A549 (cell line): ENCODE results near the gene RNF8. TPM values are rescaled to one million over a fixed set of nuclear protein-coding genes. Genes with fewer than 3 reads are reported as not detected.

Experiments used
- ATAC-seq, 2 experiments: fragments of 200-7000 bp in 1 of 2; fragments of >200 bp in 1 of 2; cut with Nextera tagmentation in 1 of 2; cut with Tn5 transposase in 1 of 2; 3 replicates each; pipeline versions ENCODE4 v1.8.0 to v1.9.1; 2018 to 2020; ENCODE audit warnings: mild to moderate bottlenecking in 1 of 2, moderate library complexity in 1 of 2
- CTCF ChIA-PET: fragments of 300-600 bp; sonication (Branson Sonifier 250); formaldehyde crosslinking; extraction: SDS; loops from one replicate; lab custom pipeline; 2021; ENCODE audit warnings: antibody characterized with exemption, inconsistent platforms; lab: Yijun Ruan, JAX
- POLR2A ChIA-PET: fragments of 350-600 bp; formaldehyde crosslinking; extraction: SDS; loops from one replicate; lab custom pipeline; 2021; ENCODE audit warnings: antibody characterized with exemption, inconsistent platforms; lab: Yijun Ruan, JAX
- DNase-seq, 2 experiments: peaks; one replicate each; pipeline versions ENCODE4 v3.0.0 to v3.0.0-alpha.2; 2011 to 2016; ENCODE audit warnings: low read depth in 1 of 2, low spot score in 1 of 2
- FAIRE-seq: peaks from 2 replicates; lab custom pipeline; 2011; peaks lifted over from hg19 to GRCh38; lab: Jason Lieb, UNC
- H3K27ac ChIP-seq, 2 experiments: fragments of >200 bp; sonication (Bioruptor Twin); formaldehyde crosslinking; 3 replicates each; pipeline ENCODE4 v1.5.1; 2016 to 2017
- H3K4me1 ChIP-seq: fragments of >200 bp; sonication (Bioruptor Twin); formaldehyde crosslinking; 3 replicates; pipeline ENCODE4 v1.6.1; 2016
- H3K4me2 ChIP-seq: fragments of >200 bp; sonication (Bioruptor Twin); formaldehyde crosslinking; 3 replicates; pipeline ENCODE4 v1.6.1; 2016
- H3K4me3 ChIP-seq: fragments of >200 bp; sonication (Bioruptor Twin); formaldehyde crosslinking; 3 replicates; pipeline ENCODE4 v1.5.1; 2016
- H3K9me3 ChIP-seq: fragments of >200 bp; sonication (Bioruptor Twin); formaldehyde crosslinking; 3 replicates; pipeline ENCODE4 v1.6.1; 2016
- CBX8 ChIP-seq: fragments of 200-600 bp; sonication (generic); IDR thresholded peaks from 2 replicates; pipeline ENCODE4 v1.6.1; 2016
- CHD2 ChIP-seq: fragments of 150-350 bp; IDR thresholded peaks from 2 replicates; pipeline ENCODE4 v1.6.1; 2014; ENCODE audit warnings: low read length; ENCODE audit not compliant: partially characterized antibody
- EP300 ChIP-seq, 2 experiments: fragments of >200 bp; sonication (Bioruptor Twin); formaldehyde crosslinking; IDR thresholded peaks; 2 replicates in 1 of 2; 3 replicates in 1 of 2; pipeline ENCODE4 v1.6.1; 2016 to 2017
- ESRRA ChIP-seq: fragments of 150-350 bp; IDR thresholded peaks from 2 replicates; pipeline ENCODE4 v1.6.1; 2014; ENCODE audit warnings: mild to moderate bottlenecking, low read length, borderline replicate concordance
- FOSL2 ChIP-seq, 2 experiments: fragments of 450-650 bp in 1 of 2; fragments of >200 bp in 1 of 2; sonication (Bioruptor Twin) in 1 of 2; formaldehyde crosslinking; IDR thresholded peaks; 2 replicates each; pipeline versions ENCODE4 v1.5.0 to v1.6.1; 2016 to 2020; ENCODE audit warnings: mild to moderate bottlenecking in 1 of 2, moderate library complexity in 1 of 2
- FOXS1 ChIP-seq: fragments of 250-450 bp; sonication (Bioruptor Pico); IDR thresholded peaks from 2 replicates; pipeline ENCODE4 v1.5.0; 2020; ENCODE audit warnings: mild to moderate bottlenecking, moderate library complexity
- GATA3 ChIP-seq: IDR thresholded peaks from 2 replicates; pipeline ENCODE4 v1.6.1; 2012; ENCODE audit warnings: borderline replicate concordance
- HDAC2 ChIP-seq: fragments of 200-600 bp; sonication (generic); IDR thresholded peaks from 2 replicates; pipeline ENCODE4 v1.6.1; 2016
- HOXA7 ChIP-seq: fragments of 250-450 bp; sonication (Bioruptor Pico); IDR thresholded peaks from 2 replicates; pipeline ENCODE4 v1.5.0; 2020; ENCODE audit warnings: mild to moderate bottlenecking, moderate library complexity
- JUN ChIP-seq, 2 experiments: fragments of >200 bp; sonication (Bioruptor Twin); formaldehyde crosslinking; IDR thresholded peaks; 2 replicates in 1 of 2; 3 replicates in 1 of 2; pipeline ENCODE4 v1.6.1; 2016 to 2017
- KDM1A ChIP-seq: fragments of 200-600 bp; sonication (generic); IDR thresholded peaks from 2 replicates; pipeline ENCODE4 v1.6.1; 2016; ENCODE audit warnings: low read depth, mild to moderate bottlenecking
- KDM5A ChIP-seq: fragments of 200-600 bp; sonication (generic); IDR thresholded peaks from 2 replicates; pipeline ENCODE4 v1.6.1; 2016; ENCODE audit warnings: antibody characterized with exemption, mild to moderate bottlenecking
- NPAS2 ChIP-seq: fragments of 250-450 bp; sonication (Bioruptor Pico); IDR thresholded peaks from 2 replicates; pipeline ENCODE4 v1.8.0; 2022; ENCODE audit warnings: mild to moderate bottlenecking, moderate library complexity, borderline replicate concordance
- PHF8 ChIP-seq: fragments of 200-600 bp; sonication (generic); IDR thresholded peaks from 2 replicates; pipeline ENCODE4 v1.6.1; 2016; ENCODE audit warnings: low read depth, mild to moderate bottlenecking, antibody characterized with exemption, moderate library complexity, borderline replicate concordance
- RAD21 ChIP-seq, 2 experiments: fragments of >200 bp in 1 of 2; sonication (Bioruptor Twin) in 1 of 2; formaldehyde crosslinking in 1 of 2; IDR thresholded peaks in 1 of 2; conservative IDR thresholded peaks in 1 of 2; 2 replicates in 1 of 2; 3 replicates in 1 of 2; pipeline ENCODE4 v1.6.1; 2012 to 2018; ENCODE audit warnings: inconsistent platforms in 1 of 2
- RARB ChIP-seq: fragments of 250-450 bp; sonication (Bioruptor Pico); IDR thresholded peaks from 2 replicates; pipeline ENCODE4 v1.8.0; 2021; ENCODE audit warnings: mild to moderate bottlenecking, moderate library complexity
- RCOR1 ChIP-seq: fragments of 150-350 bp; IDR thresholded peaks from 2 replicates; pipeline ENCODE4 v1.6.1; 2014; ENCODE audit warnings: antibody characterized with exemption, low read length, low read depth
- RFX5 ChIP-seq: fragments of 450-650 bp; IDR thresholded peaks from 2 replicates; pipeline ENCODE4 v1.7.1; 2014; ENCODE audit warnings: antibody characterized with exemption, mild to moderate bottlenecking, moderate library complexity
- RNF2 ChIP-seq: fragments of 200-600 bp; sonication (generic); IDR thresholded peaks from 2 replicates; pipeline ENCODE4 v1.6.1; 2016; ENCODE audit warnings: low read depth, mild to moderate bottlenecking, antibody characterized with exemption, moderate library complexity, borderline replicate concordance
- TFCP2L1 ChIP-seq: fragments of 250-450 bp; sonication (Bioruptor Pico); IDR thresholded peaks from 2 replicates; pipeline ENCODE4 v1.5.0; 2021; ENCODE audit warnings: mild to moderate bottlenecking
- TP53 ChIP-seq: fragments of 250-450 bp; sonication (Bioruptor Pico); IDR thresholded peaks from 2 replicates; pipeline ENCODE4 v1.5.0; 2021; ENCODE audit warnings: mild to moderate bottlenecking, moderate library complexity
- ZC3H11A ChIP-seq: fragments of 450-650 bp; IDR thresholded peaks from 2 replicates; pipeline ENCODE4 v1.6.1; 2014; ENCODE audit warnings: antibody characterized with exemption, mild to moderate bottlenecking
- WGBS: methylation state at CpG from one replicate; pipeline ENCODE4 v1.1.6; 2017; ENCODE audit errors: missing lambda C conversion rate; 5-methylcytosine and 5-hydroxymethylcytosine counted together
- polyA plus RNA-seq, 4 experiments: library from polyadenylated mRNA; depleted of rRNA in 3 of 4; stranded (reverse); fragments of >200 nt; fragmentation: RNase III in 1 of 4; extraction: RNeasy Plus Mini Kit Qiagen cat#74134 plus additional on column Dnase treatment in 1 of 4; gene quantifications; 2 replicates in 3 of 4; 3 replicates in 1 of 4; pipeline ENCODE4 v1.2.3, GENCODE V29; 2011 to 2017
- TF ChIP-seq, protein P1 (sequence below): fragments of 250-450 bp; sonication (Bioruptor Pico); IDR thresholded peaks from 2 replicates; pipeline ENCODE4 v1.5.0; 2020; ENCODE audit warnings: low read depth, mild to moderate bottlenecking, moderate library complexity
- TF ChIP-seq, protein P2 (sequence below): fragments of 150-350 bp; IDR thresholded peaks from 2 replicates; pipeline ENCODE4 v1.6.1; 2014; ENCODE audit warnings: low read depth, mild to moderate bottlenecking, low read length
- TF ChIP-seq, protein P3 (sequence below): fragments of 450-650 bp; IDR thresholded peaks from 2 replicates; pipeline ENCODE4 v1.6.1; 2014; ENCODE audit warnings: antibody characterized with exemption
- TF ChIP-seq, protein P4 (sequence below): IDR thresholded peaks from 2 replicates; pipeline ENCODE4 v1.6.1; 2012

RNF8 gene
- polyA plus RNA-seq, 2 of the 4 experiments (the other 2 are of a cell fraction) = 21.4 to 22.0 TPM

DNA sequence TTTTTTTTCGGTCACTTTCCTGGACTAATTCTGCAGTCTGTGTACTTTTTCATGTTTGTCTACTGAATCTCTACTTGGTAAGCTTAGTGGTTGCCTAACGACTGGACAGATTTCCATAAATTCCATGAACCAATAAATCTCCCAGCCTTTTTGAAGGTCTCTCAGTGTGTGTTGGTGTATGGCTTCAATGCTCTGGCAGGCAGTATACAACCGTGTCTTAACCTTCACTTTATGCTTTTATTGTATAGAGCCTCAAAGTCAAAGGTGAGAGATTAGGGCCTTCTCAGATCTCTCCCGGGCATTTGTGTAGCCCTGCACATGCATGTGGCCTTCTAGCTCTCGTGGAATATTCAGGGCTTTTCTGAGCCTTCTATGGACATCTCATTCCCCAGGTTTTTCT, 64.9 kb downstream of the RNF8 start:
- CTCF ChIA-PET = interaction anchor here (1.0 kb wide), 1 partner anchor 93 kb away, joined by 3 read pairs; no protein-coding TSS in a partner anchor
- TF ChIP-seq, protein P1, sequence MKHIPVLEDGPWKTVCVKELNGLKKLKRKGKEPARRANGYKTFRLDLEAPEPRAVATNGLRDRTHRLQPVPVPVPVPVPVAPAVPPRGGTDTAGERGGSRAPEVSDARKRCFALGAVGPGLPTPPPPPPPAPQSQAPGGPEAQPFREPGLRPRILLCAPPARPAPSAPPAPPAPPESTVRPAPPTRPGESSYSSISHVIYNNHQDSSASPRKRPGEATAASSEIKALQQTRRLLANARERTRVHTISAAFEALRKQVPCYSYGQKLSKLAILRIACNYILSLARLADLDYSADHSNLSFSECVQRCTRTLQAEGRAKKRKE (CRISPR knock-in tag) = no peak
- TF ChIP-seq GATA3 (no peak), PHF8 (no peak), ESRRA (no peak), KDM5A (no peak), HDAC2 (no peak), KDM1A (no peak), RCOR1 (no peak), JUN (IDR thresholded peaks at IDR 0.05) (no peak), ZC3H11A (no peak), RFX5 (no peak), NPAS2 (CRISPR knock-in tag) (no peak), FOSL2 (IDR thresholded peaks at IDR 0.05) (no peak), FOSL2 (CRISPR knock-in tag; IDR thresholded peaks at IDR 0.05) (no peak), CBX8 (no peak)
- TF ChIP-seq, protein P2, sequence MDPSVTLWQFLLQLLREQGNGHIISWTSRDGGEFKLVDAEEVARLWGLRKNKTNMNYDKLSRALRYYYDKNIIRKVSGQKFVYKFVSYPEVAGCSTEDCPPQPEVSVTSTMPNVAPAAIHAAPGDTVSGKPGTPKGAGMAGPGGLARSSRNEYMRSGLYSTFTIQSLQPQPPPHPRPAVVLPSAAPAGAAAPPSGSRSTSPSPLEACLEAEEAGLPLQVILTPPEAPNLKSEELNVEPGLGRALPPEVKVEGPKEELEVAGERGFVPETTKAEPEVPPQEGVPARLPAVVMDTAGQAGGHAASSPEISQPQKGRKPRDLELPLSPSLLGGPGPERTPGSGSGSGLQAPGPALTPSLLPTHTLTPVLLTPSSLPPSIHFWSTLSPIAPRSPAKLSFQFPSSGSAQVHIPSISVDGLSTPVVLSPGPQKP = no peak
- TF ChIP-seq, protein P3, sequence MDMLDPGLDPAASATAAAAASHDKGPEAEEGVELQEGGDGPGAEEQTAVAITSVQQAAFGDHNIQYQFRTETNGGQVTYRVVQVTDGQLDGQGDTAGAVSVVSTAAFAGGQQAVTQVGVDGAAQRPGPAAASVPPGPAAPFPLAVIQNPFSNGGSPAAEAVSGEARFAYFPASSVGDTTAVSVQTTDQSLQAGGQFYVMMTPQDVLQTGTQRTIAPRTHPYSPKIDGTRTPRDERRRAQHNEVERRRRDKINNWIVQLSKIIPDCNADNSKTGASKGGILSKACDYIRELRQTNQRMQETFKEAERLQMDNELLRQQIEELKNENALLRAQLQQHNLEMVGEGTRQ = no peak
- TF ChIP-seq, all 56 proteins: peak for 0
- 39% methylated on average over 5 of the region's 5 CpGs for WGBS
- FAIRE-seq (no peak), ATAC-seq (no peak), DNase-seq (no peak)
- POLR2A ChIA-PET = interaction anchor here (0.7 kb wide), 1 partner anchor 14 kb away, joined by 3 read pairs; the partner anchor contains the start of gene CMTR1
- H3K27ac ChIP-seq = no peak overlapping the region
- no peaks in the 10 kb centered on the region for H3K4me1 ChIP-seq
- no peak overlapping the region for H3K4me3 ChIP-seq
- H3K4me2 ChIP-seq = no peak overlapping the region
- no peaks in the 10 kb centered on the region; the same call in 2 of the 3 replicates for H3K9me3 ChIP-seq

DNA sequence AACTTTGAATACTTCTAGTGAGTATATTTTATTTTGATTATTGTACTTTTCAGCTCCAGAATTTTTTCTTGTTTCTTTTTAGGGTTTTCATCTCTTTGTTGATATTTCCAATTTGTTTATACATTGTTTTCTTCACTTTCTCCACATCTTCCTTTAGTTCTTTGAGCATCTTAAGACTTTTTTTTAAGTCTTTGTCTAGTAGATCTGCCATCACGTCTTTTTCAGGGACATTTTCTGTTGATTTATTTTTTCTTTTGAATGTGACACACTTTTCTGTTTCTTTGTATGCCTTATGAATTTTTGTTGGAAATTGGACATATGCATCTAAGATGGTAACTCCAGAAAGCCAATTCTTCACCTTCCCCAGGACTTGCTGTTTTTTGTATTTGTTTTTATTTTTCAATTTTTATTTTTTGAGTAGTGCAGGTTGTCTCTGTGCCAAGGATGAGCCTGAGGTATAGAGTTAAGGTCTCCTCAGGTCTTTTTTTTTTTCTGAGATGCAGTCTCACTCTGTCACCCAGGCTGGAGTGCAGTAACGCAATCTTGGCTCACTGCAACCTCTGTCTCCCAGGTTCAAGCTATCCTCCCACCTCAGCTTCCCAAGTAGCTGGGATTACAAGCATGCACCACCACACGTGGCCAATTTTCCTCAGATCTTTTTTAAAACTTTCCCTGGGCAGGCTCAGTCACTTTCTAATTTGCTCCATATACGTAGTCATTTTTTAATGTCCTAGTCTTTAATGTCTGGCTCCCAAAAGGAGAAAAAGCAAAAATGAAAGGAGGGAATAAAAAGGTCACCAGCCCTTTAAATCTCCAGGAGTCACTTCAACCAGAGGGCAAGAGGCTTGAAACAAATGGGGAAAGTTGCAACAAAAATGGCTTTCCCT, 72.5 kb downstream of the RNF8 start:
- DNase-seq (no peak), ATAC-seq (no peak), FAIRE-seq (no peak)
- H3K9me3 ChIP-seq = no peaks in the 10 kb centered on the region
- TF ChIP-seq TFCP2L1 (no peak), HDAC2 (no peak), HOXA7 (no peak)
- H3K4me2 ChIP-seq = no peak overlapping the region
- H3K4me3 ChIP-seq = no peak overlapping the region
- ChIA-PET CTCF (no interaction called here), POLR2A (no interaction called here)
- no peaks in the 10 kb centered on the region for H3K4me1 ChIP-seq
- 79% methylated on average over 4 of the region's 4 CpGs for WGBS
- H3K27ac ChIP-seq = no peak overlapping the region

DNA sequence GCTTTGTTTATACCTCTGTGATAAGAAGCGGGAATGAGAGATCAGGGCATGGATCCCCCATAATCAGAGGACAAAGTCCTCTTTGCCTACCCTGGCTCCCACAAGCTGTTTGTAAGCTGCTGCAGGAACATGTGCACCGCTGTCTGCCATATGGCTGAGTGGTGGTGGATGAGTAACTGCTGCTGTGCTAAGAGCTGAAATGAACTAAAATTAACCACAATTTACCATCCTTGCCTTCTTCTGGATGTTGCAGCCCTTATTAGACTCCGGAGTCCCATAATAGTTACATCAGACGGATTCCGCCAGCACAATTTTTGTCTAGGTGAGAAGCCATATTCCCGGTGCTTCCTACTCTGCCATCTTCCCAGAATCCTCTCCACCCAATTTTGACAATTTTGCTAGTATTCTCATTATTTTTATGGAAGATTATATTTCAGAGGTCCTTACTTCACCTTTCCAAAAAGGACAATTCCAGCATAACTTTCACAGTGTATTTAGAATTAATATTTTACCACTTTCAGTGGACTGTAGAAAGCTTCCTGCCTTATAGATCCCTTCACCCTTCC, 73.2 kb downstream of the RNF8 start:
- TF ChIP-seq KDM1A (no peak), TFCP2L1 (no peak), RAD21 (conservative IDR thresholded peaks at IDR 0.05 in 1 of 2, IDR thresholded peaks at IDR 0.05 in 1 of 2) (no peak), TP53 (CRISPR knock-in tag) (no peak), EP300 (IDR thresholded peaks at IDR 0.05) (no peak), RNF2 (no peak), FOXS1 (CRISPR knock-in tag) (no peak), RARB (CRISPR knock-in tag) (no peak), CBX8 (no peak), CHD2 (no peak)
- TF ChIP-seq, protein P4, sequence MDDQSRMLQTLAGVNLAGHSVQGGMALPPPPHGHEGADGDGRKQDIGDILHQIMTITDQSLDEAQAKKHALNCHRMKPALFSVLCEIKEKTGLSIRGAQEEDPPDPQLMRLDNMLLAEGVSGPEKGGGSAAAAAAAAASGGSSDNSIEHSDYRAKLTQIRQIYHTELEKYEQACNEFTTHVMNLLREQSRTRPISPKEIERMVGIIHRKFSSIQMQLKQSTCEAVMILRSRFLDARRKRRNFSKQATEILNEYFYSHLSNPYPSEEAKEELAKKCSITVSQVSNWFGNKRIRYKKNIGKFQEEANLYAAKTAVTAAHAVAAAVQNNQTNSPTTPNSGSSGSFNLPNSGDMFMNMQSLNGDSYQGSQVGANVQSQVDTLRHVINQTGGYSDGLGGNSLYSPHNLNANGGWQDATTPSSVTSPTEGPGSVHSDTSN = no peak
- Histone ChIP-seq H3K27ac (no peak overlapping the region), H3K9me3 (no peaks in the 10 kb centered on the region), H3K4me1 (no peaks in the 10 kb centered on the region), H3K4me2 (no peak overlapping the region), H3K4me3 (no peak overlapping the region)
- FAIRE-seq (no peak), DNase-seq (no peak), ATAC-seq (peak in 1 of 2 experiments; percentile 24; a peak in 1 of 6 replicates)
- POLR2A ChIA-PET = no interaction called here
- CTCF ChIA-PET = no interaction called here
- WGBS = 78% methylated on average over 6 of the region's 6 CpGs
